Femur (tissue), 1 donor: ENCODE measurements around the gene ZNHIT2.
"Not testable (repeated sequence)": the region's sequence is repeated elsewhere in the genome, so short reads cannot be mapped to it uniquely, and the experiment has no call there.

Source experiments
- DNase-seq: peaks from one replicate; pipeline ENCODE4 v3.0.0-alpha.2; 2017

ZNHIT2 gene

DNA sequence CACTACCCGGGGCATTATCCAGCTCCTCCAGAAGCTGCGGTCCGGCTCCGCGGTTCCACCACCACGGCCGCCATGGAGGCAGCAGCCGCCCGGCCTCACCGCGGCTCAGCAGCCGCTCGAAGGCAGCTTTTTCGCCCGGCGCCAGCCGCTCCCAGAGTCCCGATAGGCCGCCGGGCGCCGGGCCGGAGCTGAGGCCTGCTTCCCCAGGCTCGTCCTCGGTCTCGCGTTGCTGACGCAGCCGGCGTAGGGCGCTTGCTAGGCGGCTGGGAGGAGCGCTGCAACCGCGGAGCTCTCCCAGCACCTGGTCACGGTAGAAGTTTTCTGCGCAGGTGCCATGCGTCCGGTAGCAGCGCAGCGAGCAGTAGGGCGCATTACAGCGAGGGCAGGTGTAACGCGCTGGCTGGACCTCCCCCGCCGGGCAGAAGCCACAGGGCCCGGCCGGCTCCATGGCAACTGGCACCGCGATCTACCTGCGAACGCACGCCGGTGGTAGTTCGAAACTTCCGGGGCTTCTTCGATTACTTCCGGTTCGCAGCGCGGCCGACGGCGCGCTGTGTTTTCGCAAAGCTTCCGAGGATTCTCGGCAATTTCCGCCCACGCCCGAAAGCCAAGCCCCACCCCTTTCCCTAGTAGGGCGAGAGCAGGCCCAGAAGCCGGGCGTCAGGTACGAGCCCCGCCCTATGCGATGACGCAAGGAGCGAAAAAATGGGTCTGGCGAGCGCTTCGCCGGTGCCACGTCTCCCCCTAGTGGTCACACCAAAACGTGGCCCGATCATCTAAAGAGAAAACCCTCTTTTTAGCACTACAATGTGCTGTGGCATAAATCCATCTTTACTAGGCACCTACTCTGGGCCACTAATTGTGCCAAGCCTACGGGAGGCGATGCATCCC lies at the start of gene ZNHIT2:
Gene ZNHIT2 (minus strand): TSS at position 496 of the 891 bp plus-strand sequence. CDS start 48 bp downstream, at position 448.
- peak; percentile 100 for DNase-seq

DNA sequence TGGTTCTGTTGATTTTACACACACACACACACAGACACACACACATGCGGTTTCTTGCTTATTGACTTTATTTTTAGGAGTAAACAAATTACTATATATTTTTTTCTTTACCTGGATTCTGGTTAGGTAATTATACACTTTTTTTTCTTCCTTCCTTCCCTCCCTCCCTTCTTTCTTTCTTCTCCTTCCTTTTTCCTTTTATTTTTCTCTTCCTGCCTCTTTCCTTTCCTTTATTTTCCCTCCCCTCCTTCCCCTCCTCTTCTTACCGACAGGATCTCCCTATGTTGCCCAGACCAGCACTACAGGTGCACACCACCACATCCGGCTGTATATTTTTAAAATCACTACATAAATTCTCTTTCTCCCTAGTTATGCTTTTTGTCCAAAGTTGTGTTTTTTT lies 49.4 kb upstream of the ZNHIT2 start:
- no peak for DNase-seq

DNA sequence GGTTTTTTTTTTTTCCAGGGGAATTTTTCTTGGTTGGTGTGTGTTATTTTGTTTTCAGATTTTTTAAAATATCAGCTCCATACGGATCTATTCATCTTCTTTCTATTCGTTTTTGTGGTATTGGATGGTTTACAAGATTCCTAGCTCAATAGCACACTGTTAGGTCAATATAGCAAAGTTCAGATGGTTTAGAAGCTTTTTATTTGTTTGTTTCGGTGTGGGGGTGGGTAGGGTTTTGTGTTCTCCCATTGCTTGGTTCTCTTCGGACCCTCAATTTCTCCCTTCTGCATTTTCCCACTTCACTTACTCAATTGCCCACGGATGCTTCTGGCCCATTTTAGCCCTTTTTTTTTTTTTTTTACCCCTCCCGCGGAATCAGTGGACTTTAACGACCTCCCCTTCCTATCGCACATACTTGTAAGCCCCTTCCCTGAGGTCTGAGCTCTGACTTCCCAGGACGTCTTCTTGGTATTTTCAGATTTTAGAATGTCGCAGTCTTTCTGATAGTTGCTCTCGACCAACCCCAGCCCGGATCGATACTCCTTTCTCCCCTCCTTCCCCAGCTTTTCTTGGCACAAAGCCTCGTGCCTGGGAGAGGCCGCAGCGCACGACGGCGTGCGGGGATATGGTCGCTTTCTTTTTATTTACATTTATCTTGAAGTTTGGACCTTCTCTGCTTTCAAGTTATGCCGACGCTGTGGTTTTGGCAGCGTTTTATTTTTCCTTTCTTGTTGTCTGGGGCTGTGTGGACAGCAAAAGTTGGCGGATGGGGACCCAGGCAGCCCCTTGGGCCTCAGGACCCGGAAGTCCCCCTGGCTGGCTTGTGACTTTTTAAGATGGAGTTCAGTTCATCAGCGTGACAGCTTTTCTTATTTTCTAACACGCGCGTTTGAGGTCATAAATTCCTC lies 48.2 kb upstream of the ZNHIT2 start:
- DNase-seq, result peak; percentile 39

DNA sequence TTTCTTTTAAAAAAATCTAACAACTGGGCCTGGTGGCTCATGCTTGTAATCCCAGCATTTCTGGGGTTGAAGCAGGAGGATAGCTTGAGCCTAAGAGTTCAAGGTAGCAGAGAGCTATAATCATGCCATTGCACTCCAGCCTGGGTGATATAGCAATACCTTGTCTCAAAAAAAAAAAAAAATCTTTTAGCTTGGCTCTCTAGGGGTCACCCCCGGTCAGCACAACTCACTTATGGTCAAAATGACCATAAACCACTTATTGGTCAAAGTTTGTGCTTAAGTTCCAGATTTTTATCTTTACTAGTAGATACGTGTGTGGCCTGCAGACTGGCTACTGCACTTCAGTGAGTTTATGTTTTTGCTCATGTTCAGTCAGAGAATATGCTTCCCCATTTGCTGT lies 46.2 kb upstream of the ZNHIT2 start:
- DNase-seq, result no peak

DNA sequence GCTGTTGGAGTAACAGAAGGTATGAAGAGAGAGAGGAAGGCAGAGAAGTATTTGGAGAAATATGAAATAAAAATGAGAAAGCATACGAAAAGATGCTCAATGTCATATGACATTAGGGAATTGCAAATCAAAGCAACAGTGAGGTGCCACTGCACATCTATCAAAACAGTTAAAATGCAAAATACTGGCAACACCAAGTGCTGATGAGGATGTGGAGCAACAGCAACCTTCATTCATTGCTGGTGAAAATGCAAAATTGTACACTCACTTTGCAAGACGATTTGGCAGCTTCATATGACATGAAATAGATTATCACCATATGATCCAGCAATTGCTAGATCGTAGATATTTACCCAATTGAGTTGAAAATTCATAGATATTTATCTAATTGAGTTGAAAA lies 43.1 kb upstream of the ZNHIT2 start:
- DNase-seq, result no peak

DNA sequence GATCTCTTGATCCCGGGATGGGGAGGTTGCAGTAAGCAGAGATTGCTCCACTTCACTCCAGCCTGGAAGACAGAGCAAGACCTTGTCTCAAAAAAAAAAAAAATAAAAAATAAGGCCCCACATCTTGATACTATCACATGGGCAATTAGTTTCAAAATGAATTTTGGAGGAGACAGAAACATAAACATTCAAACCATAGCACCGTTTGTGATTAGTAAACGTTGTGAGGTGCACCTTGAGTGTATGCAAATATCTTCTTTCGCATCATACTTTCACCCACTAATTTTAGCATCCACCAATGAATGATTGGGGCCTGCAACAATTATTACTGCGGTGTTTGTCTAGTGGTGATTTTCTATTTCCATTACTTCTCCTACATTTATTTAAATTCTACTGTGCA lies 41.5 kb upstream of the ZNHIT2 start:
- DNase-seq, result no peak

DNA sequence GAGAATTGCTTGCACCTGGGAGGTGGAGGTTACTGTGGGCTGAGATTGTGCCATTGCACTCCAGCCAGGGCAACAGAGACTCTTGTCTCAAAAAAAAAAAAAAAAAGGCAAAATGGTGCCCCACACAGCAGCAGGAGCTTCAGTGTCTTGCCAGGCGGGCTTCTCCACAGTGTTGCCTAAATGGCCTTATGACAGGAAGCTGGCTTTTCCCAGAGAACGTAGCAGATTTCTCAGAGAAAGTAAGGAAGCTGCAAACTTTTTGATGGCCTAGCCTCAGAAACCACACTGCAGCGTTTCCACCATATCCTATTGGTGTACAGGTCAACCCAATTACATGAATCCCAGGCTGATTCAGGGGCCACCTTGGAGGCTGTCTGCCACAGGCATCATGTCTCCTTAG lies 39.8 kb upstream of the ZNHIT2 start:
- no peak for DNase-seq

DNA sequence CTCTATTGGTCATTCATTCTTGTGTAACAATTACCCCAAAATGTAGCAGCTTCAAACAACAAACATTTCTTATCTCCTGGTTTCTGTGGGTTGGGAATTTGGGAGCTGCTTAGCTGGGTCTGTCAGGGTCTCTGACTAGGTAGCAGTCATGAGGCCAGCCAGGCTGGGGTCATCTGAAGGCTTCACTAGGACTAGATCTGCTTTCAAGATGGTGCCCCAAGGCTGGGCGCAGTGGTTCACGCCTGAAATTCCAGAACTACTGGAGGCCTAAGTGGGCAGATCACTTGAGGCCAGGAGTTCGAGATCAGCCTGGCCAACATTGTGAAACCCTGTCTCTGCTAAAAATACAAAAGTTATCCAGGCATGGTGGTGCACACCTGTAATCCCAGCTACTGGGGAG lies 39.4 kb upstream of the ZNHIT2 start:
- DNase-seq, result no peak

DNA sequence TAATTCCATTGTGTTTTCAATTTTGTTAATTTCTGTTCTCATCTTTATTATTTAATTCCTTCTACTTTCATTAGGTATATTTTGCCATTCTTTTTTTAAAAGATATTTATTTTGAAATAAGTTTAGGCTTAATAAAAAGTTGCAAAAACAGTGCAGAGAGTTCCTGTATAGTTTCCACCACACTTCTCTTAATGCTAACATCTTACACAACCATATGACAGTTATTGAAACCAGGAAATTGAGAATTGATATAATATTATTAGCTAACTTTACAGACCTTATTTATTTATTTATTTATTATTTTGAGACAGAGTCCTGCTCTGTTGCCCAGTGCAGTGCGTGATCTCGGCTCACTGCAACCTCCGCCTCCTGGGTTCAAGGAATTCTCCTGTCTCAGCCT lies 38.8 kb upstream of the ZNHIT2 start:
- no peak for DNase-seq

DNA sequence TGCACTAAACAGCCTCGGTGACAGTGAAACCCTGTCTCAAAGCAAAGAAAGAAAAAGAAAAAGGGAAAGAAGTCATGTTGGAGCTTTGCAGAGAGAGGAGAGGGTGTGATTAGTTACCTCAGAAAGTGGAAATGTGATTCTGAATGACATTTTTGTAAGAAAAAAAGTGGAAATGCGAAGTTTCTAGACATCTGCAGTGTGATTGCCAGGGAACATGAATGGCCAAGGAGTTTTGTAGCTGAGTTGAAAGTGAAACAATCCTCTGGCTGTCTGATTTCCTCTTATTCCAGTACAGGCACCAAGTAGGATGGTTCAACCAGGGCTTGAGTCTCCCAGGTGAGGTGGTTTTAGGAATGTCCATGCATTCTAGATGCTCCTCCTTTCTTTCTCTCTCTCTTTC lies 34.6 kb upstream of the ZNHIT2 start:
- DNase-seq, result no peak

DNA sequence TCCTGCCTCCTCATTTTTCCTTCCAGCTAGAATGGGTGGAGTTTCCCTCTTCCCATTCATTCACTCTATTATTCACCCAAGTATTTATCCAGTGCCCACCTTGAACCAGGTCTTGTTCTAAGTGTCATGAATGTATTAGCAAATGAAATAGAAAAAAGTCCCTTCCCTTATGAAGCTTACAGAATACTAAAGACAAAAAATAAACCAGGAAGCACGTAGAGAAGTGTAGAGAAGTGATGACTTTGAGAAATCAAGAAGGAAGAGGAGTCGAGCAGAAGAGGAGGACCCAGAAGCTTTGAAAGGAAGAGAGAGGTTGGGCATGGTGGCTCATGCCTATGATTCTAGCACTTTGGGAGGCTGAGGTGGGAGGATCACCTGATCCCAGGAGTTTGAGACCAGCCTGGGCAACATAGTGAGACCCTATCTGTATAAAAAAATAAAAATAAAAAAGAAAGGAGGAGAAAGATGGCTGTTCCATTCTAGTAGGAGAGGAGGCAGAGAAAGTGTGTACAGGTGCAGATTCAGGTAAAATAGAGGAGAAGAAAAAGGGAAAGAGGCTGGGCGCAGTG lies 33.9 kb upstream of the ZNHIT2 start:
- DNase-seq, result no peak

DNA sequence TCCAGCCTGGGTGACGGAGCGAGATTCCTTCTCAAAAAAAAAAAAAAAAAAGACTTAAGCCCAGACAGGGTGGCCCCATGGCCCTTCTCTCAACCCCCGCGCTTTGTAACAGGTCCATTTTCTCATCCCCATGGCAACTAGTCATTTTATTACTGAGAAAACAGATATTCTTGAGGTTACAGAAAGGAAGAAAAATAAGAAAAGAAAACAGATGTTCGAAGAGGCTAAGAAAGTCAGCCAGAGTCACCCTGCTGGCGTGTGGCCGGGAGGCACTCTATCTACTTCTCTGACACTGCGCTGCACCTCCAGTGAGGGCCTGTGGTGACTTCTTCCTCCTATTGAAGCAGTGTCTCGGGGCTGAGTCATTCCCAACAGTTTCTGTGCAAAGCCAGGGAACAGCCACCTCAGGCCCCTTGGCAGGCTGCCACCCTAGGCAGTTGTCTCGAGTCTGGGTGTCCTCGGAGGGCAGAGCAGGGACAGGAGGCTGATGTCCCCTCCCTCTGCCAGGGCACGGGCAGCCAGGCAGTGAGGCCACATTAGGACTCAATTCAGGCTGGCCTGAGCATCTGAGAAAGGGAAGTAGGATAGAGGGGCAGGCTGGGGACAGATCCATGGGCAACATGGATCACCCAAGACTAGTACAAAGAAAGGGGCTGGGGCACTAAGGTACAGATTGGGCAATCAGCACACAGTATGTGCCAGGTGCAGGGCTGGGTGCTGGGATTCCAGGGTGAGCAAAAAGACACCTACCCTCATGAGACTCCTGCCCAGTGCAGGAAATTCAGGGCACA lies 33.2 kb upstream of the ZNHIT2 start:
- DNase-seq, result peak; percentile 83

DNA sequence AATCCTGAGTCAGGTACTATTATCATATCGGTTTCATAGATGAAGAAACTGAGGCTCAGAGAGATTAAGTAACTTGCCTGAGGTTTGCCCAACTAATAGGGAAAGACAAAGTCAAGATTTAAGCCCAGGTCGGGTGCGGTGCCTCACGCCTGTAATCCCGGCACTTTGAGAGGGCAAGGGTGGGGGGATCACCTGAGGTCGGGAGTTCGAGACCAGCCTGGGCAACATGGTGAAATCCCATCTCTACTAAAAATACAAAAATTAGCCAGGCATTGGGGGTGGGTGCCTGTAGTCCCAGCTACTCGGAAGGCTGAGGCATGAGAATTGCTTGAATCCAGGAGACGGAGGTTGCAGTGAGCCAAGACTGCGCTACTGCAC lies 32.6 kb upstream of the ZNHIT2 start:
- not testable (repeated sequence) for DNase-seq

DNA sequence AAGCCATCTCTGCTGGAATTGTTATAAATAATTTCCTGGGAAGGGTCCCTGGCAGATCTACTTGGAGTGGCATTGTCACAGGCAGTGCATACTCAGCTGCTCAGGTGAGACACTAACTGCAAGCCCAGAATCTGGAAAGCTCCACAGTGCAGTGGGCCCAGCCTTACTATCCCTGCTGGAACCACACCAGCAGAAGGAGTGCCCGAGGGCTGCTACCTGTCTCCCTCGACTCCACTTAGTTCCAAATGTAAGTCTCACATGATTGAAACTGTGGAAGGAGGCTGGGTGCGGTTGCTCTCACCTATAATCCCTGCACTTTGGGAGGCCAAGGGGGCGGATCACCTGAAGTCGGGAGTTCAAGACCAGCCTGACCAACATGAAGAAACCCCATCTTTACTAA lies 31.2 kb upstream of the ZNHIT2 start:
- no peak for DNase-seq

DNA sequence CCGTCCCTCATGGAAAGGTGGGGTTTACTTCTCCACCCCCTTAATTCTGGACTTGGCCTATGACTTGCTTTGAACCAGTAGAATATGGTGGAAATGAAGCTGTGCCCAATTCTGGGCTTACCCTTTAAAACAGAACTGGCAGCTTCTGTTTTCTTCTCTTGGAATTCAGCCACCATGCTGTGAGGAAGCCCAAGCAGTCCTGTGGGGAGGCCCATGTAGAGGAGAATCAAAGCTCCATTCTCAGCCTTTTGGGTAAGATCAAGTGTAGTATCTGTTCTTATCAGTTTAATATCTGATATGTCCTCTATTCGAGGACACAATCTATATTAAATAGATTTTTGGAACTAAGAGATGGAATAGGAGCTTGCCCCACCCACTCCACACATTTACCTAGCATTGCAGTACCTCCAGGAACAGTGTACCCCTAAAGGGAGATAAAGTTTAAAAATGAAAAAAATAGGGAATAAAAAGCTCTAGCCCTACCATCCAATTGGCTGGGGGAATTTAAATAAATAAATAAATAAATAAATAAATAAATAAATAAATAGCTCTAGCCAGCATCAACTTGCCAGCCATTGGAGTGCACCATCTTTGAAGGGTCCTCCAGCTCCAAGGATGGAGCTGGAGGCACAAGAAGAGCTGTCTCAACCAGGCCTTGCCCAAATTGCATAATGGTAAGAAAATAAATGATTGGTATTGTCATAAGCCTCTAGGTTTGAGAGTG lies 30.0 kb upstream of the ZNHIT2 start:
- DNase-seq, result no peak

DNA sequence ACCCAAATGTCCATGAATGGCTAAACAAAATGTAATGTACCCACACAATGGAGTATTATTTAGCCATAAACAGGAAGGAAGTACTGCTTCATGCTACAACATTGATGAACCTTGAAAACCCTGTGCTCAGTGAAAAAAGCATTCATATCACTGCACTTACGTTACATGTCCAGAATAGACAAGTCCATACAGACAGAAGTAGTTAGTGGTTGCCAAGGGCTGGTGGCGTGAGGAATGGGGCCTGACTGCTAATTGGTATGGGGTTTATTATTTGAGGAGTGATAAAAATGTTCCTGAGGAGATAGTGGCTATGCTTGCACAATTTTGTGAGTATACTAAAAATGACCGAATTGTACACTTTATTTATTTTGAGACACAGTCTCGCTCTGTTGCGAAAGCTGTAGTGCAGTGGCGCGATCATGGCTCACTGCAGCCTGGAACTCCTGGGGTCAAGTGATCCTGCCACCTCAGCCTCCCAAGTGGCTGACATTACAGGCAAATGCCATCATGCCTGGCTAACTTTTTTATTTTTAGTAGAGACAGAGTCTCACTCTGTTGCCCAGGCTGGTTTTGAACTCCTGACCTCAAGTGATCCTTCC lies 24.5 kb upstream of the ZNHIT2 start:
- no peak for DNase-seq

DNA sequence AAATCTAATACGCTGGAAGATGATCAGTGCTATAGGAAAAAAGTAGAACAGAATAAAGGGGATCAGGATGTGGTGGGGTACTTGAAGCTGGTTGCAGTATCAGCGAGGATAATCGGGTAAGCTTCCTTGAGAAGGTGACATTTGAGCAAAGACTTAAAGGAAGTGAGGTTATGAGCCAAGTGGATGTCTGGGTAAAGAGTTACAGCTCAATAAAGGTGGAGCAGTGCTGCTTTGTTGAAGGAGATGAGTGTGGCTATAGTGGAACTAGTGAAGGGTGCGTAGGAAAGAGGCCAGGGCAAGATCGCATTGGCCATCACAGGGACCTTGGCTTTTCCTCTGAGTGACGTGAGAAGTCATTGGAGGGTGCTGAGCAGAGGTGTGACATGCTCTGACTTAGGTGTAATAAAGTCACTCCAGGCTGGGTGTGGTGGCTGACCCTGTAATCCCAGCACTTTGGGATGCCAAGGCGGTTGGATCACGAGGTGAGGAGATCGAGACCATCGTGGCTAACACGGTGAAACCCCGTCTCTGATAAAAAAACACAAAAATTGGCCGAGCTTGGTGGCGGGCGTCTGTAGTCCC lies 19.1 kb upstream of the ZNHIT2 start:
- DNase-seq, result no peak

DNA sequence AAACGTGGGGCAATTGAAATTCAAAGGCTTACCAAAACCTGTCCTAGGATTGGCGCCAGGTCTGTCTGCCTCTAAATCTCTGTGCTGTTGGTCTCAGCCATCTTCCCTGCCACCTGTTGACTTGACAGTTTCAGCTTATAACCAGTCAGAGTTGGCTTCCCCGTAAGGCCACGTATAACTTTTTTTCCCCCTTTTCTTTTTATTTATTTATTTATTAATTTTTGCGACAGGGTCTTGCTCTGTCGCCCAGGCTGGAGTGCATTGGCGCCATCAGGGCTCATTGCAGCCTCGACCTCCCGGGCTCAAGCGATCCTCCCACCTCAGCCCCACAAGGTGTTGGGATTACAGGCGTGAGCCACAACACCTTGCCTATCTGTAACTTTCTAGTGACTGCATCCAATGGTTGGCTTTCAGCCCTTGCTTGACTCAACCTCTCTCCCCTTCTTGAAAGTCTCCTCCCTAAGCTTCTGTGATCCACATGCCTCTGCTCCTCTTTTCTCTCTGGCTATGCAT lies 18.2 kb upstream of the ZNHIT2 start:
- no peak for DNase-seq

DNA sequence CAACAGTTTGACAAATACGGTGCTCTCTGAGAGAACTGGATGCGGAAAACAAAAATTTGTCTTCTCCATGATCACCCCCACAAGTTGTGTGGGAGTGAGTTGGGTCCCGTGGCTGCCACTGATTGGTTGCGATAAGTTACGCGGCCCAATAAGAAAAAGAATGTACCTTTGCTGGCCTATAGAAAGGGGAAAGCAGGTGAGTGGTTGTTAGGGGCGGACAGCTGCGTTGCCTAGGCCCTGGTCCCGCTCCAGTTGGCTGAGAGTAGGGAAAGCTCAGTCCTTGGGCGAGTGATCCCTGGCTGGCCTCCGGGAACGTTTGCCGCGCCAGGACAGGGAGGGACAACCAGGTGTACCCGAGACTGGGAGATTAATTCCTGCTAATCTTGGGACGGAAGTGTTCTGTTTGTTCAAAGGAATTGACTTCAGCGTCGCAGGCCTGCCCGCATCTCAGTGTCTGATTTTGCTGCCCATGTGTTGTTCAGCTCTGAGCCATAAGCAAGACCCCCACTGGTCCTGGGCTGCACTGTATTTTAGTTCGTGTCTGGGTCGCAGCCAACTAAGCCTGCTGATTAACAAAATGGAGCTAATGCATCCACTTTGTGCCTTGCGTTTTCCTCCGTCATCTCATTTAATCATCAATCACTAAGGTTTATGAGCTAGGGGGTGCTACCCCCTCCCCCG lies 17.6 kb upstream of the ZNHIT2 start:
- peak; percentile 95 for DNase-seq

DNA sequence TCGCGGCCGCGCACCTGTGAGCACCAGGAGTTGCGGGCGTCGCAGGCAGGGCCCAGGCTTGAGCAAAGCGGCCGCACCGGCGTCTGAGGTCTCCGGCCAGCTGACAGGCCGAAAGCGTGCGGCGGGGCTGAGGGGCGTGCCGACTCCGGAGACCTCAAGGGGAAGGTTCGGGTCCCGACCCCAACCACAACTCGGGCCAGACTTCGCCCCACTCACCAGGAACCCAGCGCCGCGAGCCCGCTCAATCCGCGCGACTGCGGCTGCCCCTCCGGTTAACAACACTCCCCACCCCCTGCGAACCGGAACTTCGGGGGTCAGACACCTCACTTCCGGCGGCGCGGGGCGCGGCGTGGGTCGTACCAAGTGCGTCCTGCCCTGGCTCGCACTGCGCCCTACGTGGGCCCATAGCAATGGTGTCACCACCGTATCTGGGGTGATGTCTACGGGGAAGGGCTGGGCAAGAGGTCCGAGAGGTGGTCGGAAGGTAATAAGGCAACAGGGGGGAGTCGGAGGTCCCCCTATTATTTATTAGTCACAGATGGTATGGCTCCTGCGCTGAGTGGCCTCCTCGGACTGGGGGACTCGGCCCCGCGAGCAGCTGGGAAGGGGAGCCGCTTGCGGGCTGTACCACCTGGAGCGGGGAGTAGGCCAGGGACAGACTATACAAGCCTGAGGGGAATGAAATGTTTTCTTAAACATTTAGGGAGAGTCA lies 16.9 kb upstream of the ZNHIT2 start, which contains the start of gene SYVN1:
Gene SYVN1 (minus strand): TSS at position 280 of the 712 bp plus-strand sequence. CDS start 918 bp downstream, outside the sequence.
- DNase-seq, result peak; percentile 95
